GM12873 (cell line): Measurements from ENCODE around the gene TMEM192.

Experiments used
- CTCF ChIP-seq: IDR thresholded peaks from 2 replicates; pipeline ENCODE4 v1.5.1; 2012; ENCODE audit warnings: low read depth, mild to moderate bottlenecking, moderate library complexity, low read length, control low read depth; ENCODE audit not compliant: insufficient read depth; ENCODE audit errors: missing control alignments

TMEM192 gene

GRCh38 chr4:165112368-165113121, at the start of gene TMEM192:
Gene TMEM192 (minus strand): TSS chr4:165112860. CDS start chr4:165112773, 87 bp downstream.
- TF ChIP-seq CTCF: peak; percentile 46

GRCh38 chr4:165158762-165159161, 46.1 kb upstream of the TMEM192 start:
- TF ChIP-seq CTCF: no peak

- TF ChIP-seq CTCF: no peak
These were observed 44.2 kb upstream of the TMEM192 start for GRCh38 chr4:165156906-165157305.

GRCh38 chr4:165154482-165154881, 41.8 kb upstream of the TMEM192 start:
- no peak for TF ChIP-seq CTCF

- TF ChIP-seq CTCF: no peak
These were observed 39.9 kb upstream of the TMEM192 start for GRCh38 chr4:165152527-165152926.

- no peak for TF ChIP-seq CTCF
These were observed 39.1 kb upstream of the TMEM192 start for GRCh38 chr4:165151734-165152133.

GRCh38 chr4:165150545-165150944, 37.9 kb upstream of the TMEM192 start:
- TF ChIP-seq CTCF: no peak

GRCh38 chr4:165138843-165139242, 26.2 kb upstream of the TMEM192 start:
- no peak for TF ChIP-seq CTCF
